Measurements from ENCODE around the gene S100A10.

- TF ChIP-seq, protein P1, sequence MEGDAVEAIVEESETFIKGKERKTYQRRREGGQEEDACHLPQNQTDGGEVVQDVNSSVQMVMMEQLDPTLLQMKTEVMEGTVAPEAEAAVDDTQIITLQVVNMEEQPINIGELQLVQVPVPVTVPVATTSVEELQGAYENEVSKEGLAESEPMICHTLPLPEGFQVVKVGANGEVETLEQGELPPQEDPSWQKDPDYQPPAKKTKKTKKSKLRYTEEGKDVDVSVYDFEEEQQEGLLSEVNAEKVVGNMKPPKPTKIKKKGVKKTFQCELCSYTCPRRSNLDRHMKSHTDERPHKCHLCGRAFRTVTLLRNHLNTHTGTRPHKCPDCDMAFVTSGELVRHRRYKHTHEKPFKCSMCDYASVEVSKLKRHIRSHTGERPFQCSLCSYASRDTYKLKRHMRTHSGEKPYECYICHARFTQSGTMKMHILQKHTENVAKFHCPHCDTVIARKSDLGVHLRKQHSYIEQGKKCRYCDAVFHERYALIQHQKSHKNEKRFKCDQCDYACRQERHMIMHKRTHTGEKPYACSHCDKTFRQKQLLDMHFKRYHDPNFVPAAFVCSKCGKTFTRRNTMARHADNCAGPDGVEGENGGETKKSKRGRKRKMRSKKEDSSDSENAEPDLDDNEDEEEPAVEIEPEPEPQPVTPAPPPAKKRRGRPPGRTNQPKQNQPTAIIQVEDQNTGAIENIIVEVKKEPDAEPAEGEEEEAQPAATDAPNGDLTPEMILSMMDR (conservative IDR thresholded peaks at IDR 0.05; ENCODE audit: low read length), result no peak
- no peak for TF ChIP-seq EZH2phosphoT487 (IDR thresholded peaks at IDR 0.05; ENCODE audit: borderline replicate concordance, low read depth, low read length)
Measured at GRCh38 chr1:151947140-151947539, 46.5 kb downstream of the S100A10 start.

Measured in OCI-LY7 (cell line).